Stimulated activated CD8-positive, alpha-beta memory T cell treated with anti-CD3 and anti-CD28 coated beads, Interleukin-12 subunit alpha, Interleukin-12 subunit beta, amount 100 ng/mL, for 1 hour (primary cell): ENCODE measurements around the gene FAM53A.
"Not testable (repeated sequence)": the region's sequence is repeated elsewhere in the genome, so short reads cannot be mapped to it uniquely, and the experiment has no call there.

ENCODE experiments used
- DNase-seq: peaks from one replicate; pipeline ENCODE4 v3.0.0-alpha.2; 2020; ENCODE audit warnings: low read depth

FAM53A gene

GRCh38 chr4:1607436-1608195 is 76.5 kb downstream of the FAM53A start:
- DNase-seq: not testable (repeated sequence)

- peak; percentile 17 for DNase-seq
Measured at GRCh38 chr4:1604706-1605205, 79.4 kb downstream of the FAM53A start.

- DNase-seq: no peak
Measured at GRCh38 chr4:1604181-1604705, 79.9 kb downstream of the FAM53A start.

GRCh38 chr4:1603413-1604135 is 80.5 kb downstream of the FAM53A start:
- DNase-seq: no peak

DNA sequence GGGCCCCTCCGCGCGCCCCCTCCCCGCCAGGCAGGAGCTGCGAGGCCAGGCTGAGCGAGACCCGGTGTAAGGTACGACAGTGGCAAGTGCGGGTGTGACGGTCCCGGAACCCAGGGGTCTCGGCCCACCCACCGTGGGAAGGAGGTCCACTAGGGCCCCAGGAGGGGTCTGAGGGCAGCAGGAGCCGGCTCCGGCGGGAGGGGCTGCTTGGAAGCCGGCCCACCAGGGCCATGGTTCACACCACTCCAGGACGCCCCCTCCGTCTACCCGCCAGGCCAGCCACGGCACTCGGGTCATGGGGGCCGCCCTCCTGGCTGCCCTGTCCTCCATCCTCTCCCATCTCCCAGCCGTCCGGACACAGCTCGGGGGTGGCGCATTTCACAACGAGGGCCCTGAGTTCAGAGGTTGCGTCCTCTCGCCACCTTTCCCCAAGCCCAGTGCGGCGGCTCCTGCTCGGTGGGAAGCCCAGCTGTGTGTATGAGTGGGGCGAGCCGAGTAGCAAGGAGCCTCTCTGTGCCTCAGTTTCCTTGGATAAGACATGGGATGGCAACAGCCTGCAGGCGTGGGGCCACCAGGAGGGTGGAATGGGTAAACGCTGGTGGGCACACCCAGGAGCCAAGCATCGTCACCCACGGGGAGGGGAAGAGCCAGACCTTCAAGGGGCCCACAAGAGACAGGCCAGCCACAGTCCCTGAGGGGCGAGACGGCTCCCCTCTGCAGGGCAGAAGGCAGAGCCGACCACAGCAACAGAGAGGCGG is 81.3 kb downstream of the FAM53A start:
- no peak for DNase-seq

- DNase-seq: no peak
Measured at GRCh38 chr4:1601852-1602654, 82.1 kb downstream of the FAM53A start.

DNA sequence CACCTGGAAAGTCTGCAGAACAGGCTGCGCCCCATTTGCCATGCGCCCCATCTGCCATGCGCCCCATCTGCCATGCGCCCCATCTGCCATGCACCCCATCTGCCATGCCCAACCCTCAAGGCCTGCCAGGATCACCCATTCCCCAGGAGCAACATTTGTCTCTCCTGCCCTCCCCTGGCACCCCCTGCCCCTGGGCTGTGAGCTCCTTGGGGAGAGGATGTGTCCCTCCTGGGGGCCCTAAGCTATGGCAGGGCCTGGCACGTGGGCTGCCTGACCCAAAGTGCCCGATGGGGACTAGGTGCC is 82.6 kb downstream of the FAM53A start:
- no peak for DNase-seq

- DNase-seq: no peak
Measured at GRCh38 chr4:1600811-1601532, 83.1 kb downstream of the FAM53A start.

GRCh38 chr4:1600211-1600780 is 83.8 kb downstream of the FAM53A start:
- no peak for DNase-seq

- no peak for DNase-seq
Measured at GRCh38 chr4:1599491-1600210, 84.5 kb downstream of the FAM53A start.

GRCh38 chr4:1599026-1599481 is 85.1 kb downstream of the FAM53A start:
- DNase-seq: no peak

DNA sequence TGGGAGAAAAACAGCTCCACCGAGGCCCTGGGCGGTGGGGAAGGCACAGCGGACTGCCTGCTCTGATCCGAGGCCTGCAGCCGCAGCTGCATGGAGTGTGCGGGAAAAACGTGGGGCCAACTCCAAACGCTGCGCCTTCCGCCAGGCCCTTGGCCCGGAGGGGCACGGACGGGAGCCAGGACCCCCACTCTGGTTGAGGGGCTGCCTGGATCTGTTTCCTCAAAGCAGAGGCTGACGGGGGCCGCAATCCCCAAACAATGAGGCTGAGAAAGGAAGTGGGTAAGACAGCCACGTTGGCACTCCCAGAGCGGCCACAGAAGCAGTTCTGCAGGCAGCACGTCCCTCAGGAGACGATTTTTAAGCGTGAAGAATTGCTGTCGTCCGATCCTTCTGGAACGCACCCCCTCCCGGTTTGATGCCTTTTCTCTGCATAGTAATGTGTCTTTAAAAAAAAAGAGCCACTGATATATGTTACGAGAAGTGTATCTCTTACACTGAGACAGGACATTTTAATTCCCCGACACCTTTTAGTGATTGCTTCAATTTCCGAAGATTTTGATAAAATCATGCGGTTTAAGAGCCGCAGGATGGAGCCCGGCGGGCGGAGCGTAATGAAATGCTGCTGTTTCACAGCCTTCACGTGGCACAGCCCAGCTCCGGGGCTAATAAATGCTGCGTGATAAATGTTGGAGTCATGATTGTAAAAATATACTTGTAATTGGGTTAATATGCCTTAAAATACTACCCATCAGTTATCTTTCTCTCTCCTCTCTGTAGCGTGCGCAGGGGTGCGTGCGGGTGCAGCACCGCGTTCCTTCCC is 85.7 kb downstream of the FAM53A start:
- DNase-seq: no peak

DNA sequence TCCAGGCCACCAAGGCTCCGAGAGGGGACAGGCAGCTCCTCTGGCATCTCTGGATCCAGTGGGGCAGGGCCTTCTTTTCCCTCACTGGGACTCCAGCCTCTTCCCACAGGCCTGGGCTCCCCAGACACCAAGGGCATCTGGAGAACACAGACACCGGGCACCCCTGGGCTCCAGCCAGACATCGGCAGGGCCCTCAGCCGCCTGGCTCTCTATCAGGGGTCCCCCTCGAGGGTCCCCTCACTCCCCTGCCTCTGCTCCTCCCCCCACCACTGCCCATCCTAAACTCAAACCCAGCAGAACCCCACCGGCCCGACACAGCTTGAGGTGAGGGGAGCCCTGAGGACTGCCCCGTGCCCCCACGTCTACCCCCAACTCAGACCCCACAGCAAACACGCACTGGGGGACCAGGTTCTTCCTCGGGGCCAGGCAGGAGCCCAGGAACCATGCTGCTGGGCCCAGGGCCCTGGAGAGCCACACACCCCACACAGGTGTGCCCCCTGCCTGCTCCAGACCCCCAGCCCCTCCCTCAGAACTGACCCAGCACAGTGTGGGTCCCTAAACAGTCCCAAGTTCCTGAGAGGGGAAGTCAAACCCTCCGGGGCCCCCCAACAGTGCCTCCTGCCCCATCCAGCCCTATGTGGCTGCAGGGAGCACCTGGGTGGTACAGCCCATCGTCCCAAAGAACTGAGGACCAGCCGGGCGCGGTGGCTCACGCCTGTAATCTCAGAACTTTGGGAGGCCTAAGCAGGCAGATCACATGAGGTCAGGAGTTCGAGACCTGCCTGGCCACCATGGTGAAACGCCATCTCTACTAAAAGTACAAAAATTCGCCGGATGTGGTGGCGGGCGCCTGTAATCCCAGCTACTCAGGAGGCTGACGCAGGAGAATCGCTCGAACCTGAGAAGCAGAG is 86.8 kb downstream of the FAM53A start:
- DNase-seq: no peak

- DNase-seq: no peak
Measured at GRCh38 chr4:1596393-1596792, 87.7 kb downstream of the FAM53A start.

DNA sequence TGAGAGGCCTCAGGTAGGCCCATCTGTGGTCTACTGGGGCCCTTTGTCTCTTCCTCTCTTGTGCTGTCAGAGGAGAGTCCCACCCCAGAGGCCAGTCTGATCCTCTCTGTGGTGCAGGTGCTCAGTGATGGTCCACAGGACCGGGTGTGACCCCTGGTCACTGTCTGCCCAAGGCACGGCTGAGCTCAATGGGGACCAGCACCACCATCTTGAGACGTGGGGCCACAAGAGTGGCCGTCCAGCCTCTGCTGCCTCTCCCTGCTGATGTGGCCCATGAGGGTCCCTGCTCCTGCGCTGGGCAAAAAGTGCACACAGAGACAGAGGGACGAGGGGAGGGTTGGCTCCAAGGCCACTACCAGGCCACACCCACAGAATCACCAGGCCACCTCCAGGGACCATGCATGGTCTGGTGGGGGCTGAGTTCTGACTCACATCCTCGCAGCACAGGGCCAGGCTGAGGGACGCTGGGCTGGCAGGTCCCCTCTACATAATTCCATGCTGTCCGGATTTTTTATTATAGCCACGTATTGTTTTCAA is 88.3 kb downstream of the FAM53A start:
- DNase-seq: no peak

DNA sequence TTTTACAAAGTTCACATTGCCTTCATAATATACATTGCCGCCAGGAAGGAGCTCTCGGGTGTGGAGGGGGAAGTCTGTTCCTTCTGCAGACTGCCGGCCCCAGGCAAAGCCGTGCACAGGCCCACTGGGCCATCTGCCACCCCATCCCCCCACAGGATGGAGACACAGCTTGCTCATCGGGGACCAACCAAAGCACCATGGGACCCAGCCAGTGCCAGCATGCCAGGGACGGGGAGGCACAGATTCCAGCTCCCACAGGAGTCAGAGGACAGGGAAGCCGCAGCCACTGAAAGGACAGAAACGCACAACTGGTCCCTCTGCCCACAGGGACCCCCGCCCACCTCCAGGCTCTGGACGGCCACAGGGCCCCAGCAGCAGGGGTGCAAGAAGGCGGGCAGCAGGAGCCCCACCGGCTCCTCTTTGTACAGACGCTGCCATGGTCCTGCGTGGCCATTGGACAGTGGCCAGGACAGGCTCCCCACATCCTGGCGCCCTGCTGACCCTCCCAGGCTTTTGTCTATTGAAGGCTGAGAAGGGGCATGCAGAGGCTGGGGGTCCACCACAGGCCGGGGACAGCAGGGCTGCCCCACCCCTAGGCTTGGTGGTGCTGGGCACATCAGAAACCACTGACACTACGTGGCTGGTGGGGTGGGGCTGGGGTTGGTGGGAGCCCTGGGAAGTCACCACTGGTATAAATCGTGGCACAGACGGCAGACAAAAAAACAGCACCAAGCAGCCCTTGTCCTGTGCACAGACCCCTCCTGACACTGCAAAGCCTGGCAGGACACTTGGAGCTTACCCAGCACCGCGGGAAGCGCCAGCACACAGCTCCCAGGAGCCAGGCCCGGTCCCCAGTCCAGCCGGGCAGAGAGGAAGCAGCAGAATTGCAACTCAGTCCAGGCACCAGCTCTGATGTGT is 89.0 kb downstream of the FAM53A start:
- no peak for DNase-seq
